ENCODE results near the gene DDX1. TPM values are rescaled to one million over a fixed set of nuclear protein-coding genes. Genes with fewer than 3 reads are reported as not detected.

Gene DDX1
- total RNA-seq, 1 experiment from 2014 or later = 106 TPM

GRCh38 chr2:15646661-15647060, 55.0 kb downstream of the DDX1 start:
- Mint-ChIP-seq H3K4me3 (ENCODE audit: low read depth, unreplicated experiment) (no peak overlapping the region), H3K4me1 (ENCODE audit: low read depth, unreplicated experiment) (no peaks in the 10 kb centered on the region), H3K27ac (ENCODE audit: unreplicated experiment) (no peak overlapping the region), H3K9me3 (ENCODE audit: low read depth, unreplicated experiment) (no peaks in the 10 kb centered on the region), H3K27me3 (ENCODE audit: unreplicated experiment) (peaks cover 56% of the 10 kb centered on the region), H3K36me3 (ENCODE audit: insufficient read depth, unreplicated experiment) (peaks cover 5% of the 10 kb centered on the region)
- no peak for DNase-seq
- intact Hi-C loops (cut with micrococcal nuclease; ENCODE audit: unreplicated experiment) = no loop called here
- CTCF ChIA-PET = no interaction called here
- BruUV-seq (replicated peaks) = no TSS peak
- TF ChIP-seq CTCF (IDR thresholded peaks at IDR 0.05; ENCODE audit: unreplicated experiment) = no peak

- intact Hi-C loops (cut with micrococcal nuclease; ENCODE audit: unreplicated experiment) = no loop called here
- BruUV-seq (replicated peaks) = no TSS peak
- CTCF ChIA-PET = no interaction called here
- no peak for TF ChIP-seq CTCF (IDR thresholded peaks at IDR 0.05; ENCODE audit: unreplicated experiment)
- no peak for DNase-seq
- no peak overlapping the region for H3K27ac Mint-ChIP-seq (ENCODE audit: unreplicated experiment)
- H3K4me1 Mint-ChIP-seq (ENCODE audit: low read depth, unreplicated experiment) = no peaks in the 10 kb centered on the region
- H3K4me3 Mint-ChIP-seq (ENCODE audit: low read depth, unreplicated experiment) = no peak overlapping the region
- H3K27me3 Mint-ChIP-seq (ENCODE audit: unreplicated experiment) = peaks cover 61% of the 10 kb centered on the region
- no peaks in the 10 kb centered on the region for H3K9me3 Mint-ChIP-seq (ENCODE audit: low read depth, unreplicated experiment)
- H3K36me3 Mint-ChIP-seq (ENCODE audit: insufficient read depth, unreplicated experiment) = no peaks in the 10 kb centered on the region
These were observed 56.2 kb downstream of the DDX1 start for GRCh38 chr2:15647622-15648590.

- no peak for TF ChIP-seq CTCF (IDR thresholded peaks at IDR 0.05; ENCODE audit: unreplicated experiment)
- Mint-ChIP-seq H3K9me3 (ENCODE audit: low read depth, unreplicated experiment) (no peaks in the 10 kb centered on the region), H3K4me3 (ENCODE audit: low read depth, unreplicated experiment) (no peak overlapping the region), H3K36me3 (ENCODE audit: insufficient read depth, unreplicated experiment) (no peaks in the 10 kb centered on the region), H3K27ac (ENCODE audit: unreplicated experiment) (no peak overlapping the region), H3K4me1 (ENCODE audit: low read depth, unreplicated experiment) (no peaks in the 10 kb centered on the region), H3K27me3 (ENCODE audit: unreplicated experiment) (peaks cover 69% of the 10 kb centered on the region)
- CTCF ChIA-PET = interaction anchor here (0.6 kb wide), 1 partner anchor 194 kb away, joined by 3 read pairs; no protein-coding TSS in a partner anchor
- DNase-seq = no peak
- intact Hi-C loops (cut with micrococcal nuclease; ENCODE audit: unreplicated experiment) = no loop called here
- BruUV-seq (replicated peaks) = no TSS peak
These were observed 57.2 kb downstream of the DDX1 start for GRCh38 chr2:15648593-15649525.

- intact Hi-C loops (cut with micrococcal nuclease; ENCODE audit: unreplicated experiment) = no loop called here
- no peak for DNase-seq
- CTCF ChIA-PET = no interaction called here
- H3K36me3 Mint-ChIP-seq (ENCODE audit: insufficient read depth, unreplicated experiment) = no peaks in the 10 kb centered on the region
- H3K4me3 Mint-ChIP-seq (ENCODE audit: low read depth, unreplicated experiment) = no peak overlapping the region
- H3K27me3 Mint-ChIP-seq (ENCODE audit: unreplicated experiment) = peaks cover 72% of the 10 kb centered on the region
- H3K4me1 Mint-ChIP-seq (ENCODE audit: low read depth, unreplicated experiment) = no peaks in the 10 kb centered on the region
- no TSS peak for BruUV-seq (replicated peaks)
- no peaks in the 10 kb centered on the region for H3K9me3 Mint-ChIP-seq (ENCODE audit: low read depth, unreplicated experiment)
- no peak for TF ChIP-seq CTCF (IDR thresholded peaks at IDR 0.05; ENCODE audit: unreplicated experiment)
- H3K27ac Mint-ChIP-seq (ENCODE audit: unreplicated experiment) = no peak overlapping the region
These were observed 58.0 kb downstream of the DDX1 start for GRCh38 chr2:15649561-15650255.

All from Calu3 (cell line).